Keratinocyte (primary cell): ENCODE data around the gene SLC7A1.

Experiments used
- CTCF ChIP-seq, 3 experiments: IDR thresholded peaks in 1 of 3; conservative IDR thresholded peaks in 1 of 3; optimal IDR thresholded peaks in 1 of 3; 2 replicates in 2 of 3; 3 replicates in 1 of 3; pipeline versions ENCODE3 to v1.5.1; 2011; ENCODE audit warnings: low read length in 3 of 3, mild to moderate bottlenecking in 3 of 3, moderate library complexity in 2 of 3, control low read depth in 1 of 3, inconsistent platforms in 1 of 3; ENCODE audit not compliant: insufficient read depth in 2 of 3; ENCODE audit errors: extremely low read depth in 1 of 3
- EZH2 ChIP-seq: IDR thresholded peaks from one replicate; pipeline ENCODE4 v1.6.1; 2012; ENCODE audit warnings: inconsistent platforms, mild to moderate bottlenecking, low read length, moderate library complexity

GRCh38 chr13:29551214-29551613 lies 44.3 kb downstream of the SLC7A1 start:
- no peak for TF ChIP-seq CTCF (optimal IDR thresholded peaks at IDR 0.05 in 1 of 3, IDR thresholded peaks at IDR 0.05 in 1 of 3, conservative IDR thresholded peaks at IDR 0.05 in 1 of 3; ENCODE audit: extremely low read depth in 1 of 3, insufficient read depth in 2 of 3, low read length in 3 of 3)
- no peak for TF ChIP-seq EZH2
